ENCODE data around the gene ZNF81. TPM values are rescaled to one million over a fixed set of nuclear protein-coding genes. Genes with fewer than 3 reads are reported as not detected.

ZNF81 gene
- total RNA-seq: 2.9 and 3.2 TPM in 2 replicates

GRCh38 chrX:47836164-47837072 is at the start of gene ZNF81:
Gene ZNF81, plus strand, starts transcription at chrX:47836902. Its CDS starts 9,366 bp downstream, at chrX:47846268.

Other genes starting within 250 kb of the ZNF81 start
- under 0.01 TPM in 1 of 2 replicates, not detected in the other for gene SYN1, start 217.0 kb upstream of the ZNF81 start, total RNA-seq
- gene CFP, start 207.0 kb upstream of the ZNF81 start, total RNA-seq: not detected in 2 replicates
- 15.8 and 18.3 TPM in 2 replicates for gene ELK1, start 186.3 kb upstream of the ZNF81 start, total RNA-seq
- gene UXT, start 177.7 kb upstream of the ZNF81 start, total RNA-seq: 82.9 and 139 TPM in 2 replicates
- gene ZNF182, start 167.1 kb downstream of the ZNF81 start, total RNA-seq: 1.4 and 2.6 TPM in 2 replicates
- gene SPACA5, start 170.1 kb downstream of the ZNF81 start, total RNA-seq: not detected in 2 replicates
- gene ZNF630, start 234.7 kb downstream of the ZNF81 start, total RNA-seq: 1.2 and 3.0 TPM in 2 replicates